Heart left ventricle (tissue), 16 donors: Measurements from ENCODE around the gene KRTAP9-2. TPM values are rescaled to one million over a fixed set of nuclear protein-coding genes. Genes with fewer than 3 reads are reported as not detected.

Source experiments
- ATAC-seq, 4 donors: fragments of 200-7000 bp; cut with Tn5 transposase; one replicate each; pipeline ENCODE4 v1.9.1; 2020 to 2022; ENCODE audit warnings: moderate library complexity in 4 of 4, mild to moderate bottlenecking in 3 of 4, moderate number of reproducible peaks in 1 of 4
- DNase-seq, 5 donors: peaks; one replicate each; pipeline ENCODE4 v3.0.0-alpha.2; 2020
- H3K27ac ChIP-seq, 12 donors: fragments of 200-600 bp; sonication (generic) in 4 of 12; one replicate each; pipeline versions ENCODE4 v1.5.0 to v1.8.0; 2016 to 2022; ENCODE audit warnings: mild to moderate bottlenecking in 2 of 12
- H3K27me3 ChIP-seq, 9 donors: fragments of 200-600 bp; sonication (generic) in 2 of 9; one replicate each; pipeline versions ENCODE4 v1.5.1 to v1.8.0; 2016 to 2022; ENCODE audit warnings: mild to moderate bottlenecking in 3 of 9
- H3K36me3 ChIP-seq, 9 donors: fragments of 200-600 bp; sonication (generic) in 2 of 9; one replicate each; pipeline versions ENCODE4 v1.5.0 to v1.8.0; 2018 to 2022; ENCODE audit warnings: mild to moderate bottlenecking in 2 of 9
- H3K4me1 ChIP-seq, 12 donors: fragments of 200-600 bp; sonication (generic) in 4 of 12; one replicate each; pipeline versions ENCODE4 v1.5.0 to v1.8.0; 2016 to 2022; ENCODE audit warnings: mild to moderate bottlenecking in 3 of 12
- H3K4me3 ChIP-seq, 12 donors: fragments of 200-600 bp; sonication (generic) in 4 of 12; one replicate each; pipeline versions ENCODE4 v1.5.0 to v1.8.0; 2017 to 2022; ENCODE audit warnings: mild to moderate bottlenecking in 9 of 12, moderate library complexity in 4 of 12
- H3K9me3 ChIP-seq, 12 donors: fragments of 200-600 bp; sonication (generic) in 4 of 12; one replicate each; pipeline versions ENCODE4 v1.5.0 to v1.8.0; 2016 to 2022; ENCODE audit warnings: mild to moderate bottlenecking in 1 of 12
- CTCF ChIP-seq, 12 donors: fragments of 200-600 bp; sonication (generic) in 4 of 12; IDR thresholded peaks; one replicate each; pipeline versions ENCODE4 v1.5.0 to v1.8.0; 2018 to 2022; ENCODE audit warnings: antibody characterized with exemption in 12 of 12, mild to moderate bottlenecking in 5 of 12
- POLR2A ChIP-seq, 2 donors: fragments of 450-650 bp; IDR thresholded peaks; one replicate each; pipeline ENCODE4 v1.6.1; 2017; ENCODE audit warnings: antibody characterized with exemption in 2 of 2, mild to moderate bottlenecking in 2 of 2, moderate library complexity in 2 of 2
- WGBS, 4 donors: extraction: QIAGEN DNeasy Blood & Tissue Kit in 2 of 4; methylation state at CpG; one replicate each; pipeline versions ENCODE4 v1.1.5 to v1.1.7; 2013 to 2018; 5-methylcytosine and 5-hydroxymethylcytosine counted together
- intact Hi-C, 10 donors: fragments of 100-400 bp; cut with DNase I; formaldehyde crosslinking; loops; one replicate each; pipeline versions ENCODE4 v1.11.1 to v1.14.2; 2022
- polyA plus RNA-seq, 2 donors: library from polyadenylated mRNA; stranded (reverse); fragments of 200-250 nt; gene quantifications; one replicate each; pipeline ENCODE4 v1.2.3, GENCODE V29; 2013
- total RNA-seq, 9 donors: library from RNA; depleted of rRNA in 2 of 9; stranded (reverse); fragments of >200 nt in 2 of 9; fragmentation: NEBNext Ultra II Directional in 3 of 9; extraction: Animal tissue kit (Norgen Biotek cat#: 25700) in 3 of 9; gene quantifications; one replicate each; pipeline versions ENCODE4 v1.1.0 to v1.2.4, GENCODE V29; 2016 to 2023
- donor health status: ischemic (EF 13 %, LVEDD 7.1; RV severe dilation, severe dysfunction).
- donor health status: healthy with polysubstance abuse.
- donor health status: DM: no; HTN: yes; CAD: no.
- donor health status: DM: no; HTN: no; CAD: no.
- donor health status: ischemic (EF 25% LVEDD 6.9; RV normal size, moderate dysfunction).
- donor health status: ischemic (EF 25% LVEDD 5.7; RV mildly dilated, moderate dysfunction).
- donor health status: healthy.
- donor health status: DM: yes; HTN: yes; CAD: no.
- donor health status: ischemic (EF 35%, LVEDD 5.7; RV mildly dilated, moderate dysfunction).
- donor health status: nonischemic (EF 11% LVEDD 7.7; RV severe dilation, severe dysfunction).
- donor health status: DM: yes; HTN: yes; CAD: no.
- donor health status: PGD.
- donor health status: ischemic (EF 29% LVEDD 5.4; RV normal size, mild dysfunction).
- donor health status: nonischemic (EF 23%, LVEDD 6.1; RV moderate dilation, normal function).

The KRTAP9-2 gene
- total and polyA plus RNA-seq, 11 donors = not detected

DNA sequence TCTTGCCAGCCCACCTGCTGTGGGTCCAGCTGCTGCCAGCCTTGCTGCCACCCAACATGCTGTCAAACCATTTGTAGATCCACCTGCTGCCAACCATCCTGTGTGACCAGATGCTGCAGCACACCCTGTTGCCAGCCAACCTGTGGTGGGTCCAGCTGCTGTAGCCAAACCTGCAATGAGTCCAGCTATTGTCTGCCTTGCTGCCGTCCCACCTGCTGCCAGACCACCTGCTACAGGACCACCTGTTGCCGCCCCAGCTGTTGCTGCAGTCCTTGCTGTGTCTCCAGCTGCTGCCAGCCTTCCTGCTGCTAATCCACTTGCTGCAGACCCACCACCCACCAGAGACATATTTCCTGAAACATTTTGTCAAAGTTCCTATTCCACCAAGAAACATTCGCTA is 36.1 kb upstream of the KRTAP9-2 start:
- H3K27me3 ChIP-seq = peaks cover 0 to 23% (median 0%) of the 10 kb centered on the region in 9 donors
- 76 to 90% (median 84%) methylated on average over 3 of the region's 3 CpGs for WGBS, 4 donors
- H3K9me3 ChIP-seq = peaks cover 0 to 5% (median 0%) of the 10 kb centered on the region in 12 donors
- DNase-seq (no peak), ATAC-seq (no peak)
- H3K36me3 ChIP-seq = no peaks in the 10 kb centered on the region
- no peaks in the 10 kb centered on the region for H3K4me1 ChIP-seq
- no peak overlapping the region for H3K4me3 ChIP-seq
- H3K27ac ChIP-seq = no peak overlapping the region
- no peak for TF ChIP-seq POLR2A (IDR thresholded peaks at IDR 0.05)
- TF ChIP-seq CTCF (IDR thresholded peaks at IDR 0.05) = no peak
- intact Hi-C loops = no loop called here

DNA sequence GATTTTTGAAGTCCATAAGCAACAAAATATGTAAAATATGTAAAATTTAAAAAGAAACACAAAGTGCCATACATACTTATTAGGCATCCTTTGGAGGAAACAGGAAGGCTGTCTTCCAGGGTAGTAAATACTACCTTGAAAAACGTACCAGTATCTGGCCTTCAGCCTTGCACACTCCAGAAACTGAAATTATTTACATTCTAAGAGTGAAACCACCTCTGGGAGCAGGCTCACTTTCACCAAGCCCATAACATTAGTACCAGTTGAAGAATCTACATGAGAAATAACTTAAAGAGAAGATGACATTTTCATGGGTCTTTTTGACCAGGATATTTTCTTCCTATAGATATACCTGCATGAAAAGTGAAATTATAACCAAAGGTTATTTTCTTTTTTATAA is 30.4 kb upstream of the KRTAP9-2 start:
- DNase-seq = no peak
- Histone ChIP-seq H3K36me3 (no peaks in the 10 kb centered on the region), H3K27ac (no peak overlapping the region), H3K4me3 (no peak overlapping the region), H3K27me3 (peaks cover 0 to 9% (median 0%) of the 10 kb centered on the region in 9 donors), H3K9me3 (peaks cover 0 to 12% (median 0%) of the 10 kb centered on the region in 12 donors), H3K4me1 (no peaks in the 10 kb centered on the region)
- no peak for TF ChIP-seq CTCF (IDR thresholded peaks at IDR 0.05)
- TF ChIP-seq POLR2A (IDR thresholded peaks at IDR 0.05) = no peak
- intact Hi-C loops = no loop called here
- no peak for ATAC-seq
- 39 to 44% (median 42%) methylated on average over 1 of the region's 1 CpG for WGBS, 4 donors

DNA sequence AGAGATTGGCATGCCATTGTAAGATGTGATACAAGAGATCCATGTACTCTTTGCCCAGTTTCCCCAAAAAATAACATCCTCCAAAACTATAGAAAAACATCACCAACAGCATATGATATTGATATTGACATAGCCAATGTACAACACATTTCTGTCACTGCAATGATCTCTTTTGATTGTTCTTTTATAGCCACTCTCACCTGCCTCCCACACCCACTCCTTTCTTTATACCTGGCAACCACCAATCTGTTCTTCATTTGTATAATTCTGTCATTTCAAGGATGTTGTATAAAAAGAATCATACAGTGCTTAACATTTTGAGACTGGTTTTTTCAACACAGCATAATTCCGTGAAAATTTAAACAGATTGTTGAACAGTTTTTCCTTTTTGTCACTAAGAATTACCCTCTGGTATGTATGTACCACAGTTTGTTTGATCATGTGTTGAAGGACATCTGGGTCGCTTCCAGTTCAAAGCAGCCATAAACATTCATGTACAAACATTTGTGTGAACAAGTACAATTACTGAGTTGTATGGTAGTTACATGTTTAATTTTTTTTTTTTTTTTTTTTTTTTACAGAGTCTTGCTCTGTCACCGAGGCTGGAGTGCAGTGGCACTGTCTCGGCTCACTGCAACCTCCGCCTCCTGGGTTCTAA is 26.9 kb upstream of the KRTAP9-2 start:
- TF ChIP-seq CTCF (IDR thresholded peaks at IDR 0.05) = no peak
- no peak for TF ChIP-seq POLR2A (IDR thresholded peaks at IDR 0.05)
- Histone ChIP-seq H3K36me3 (no peaks in the 10 kb centered on the region), H3K27me3 (no peaks in the 10 kb centered on the region), H3K9me3 (peaks cover 0 to 12% (median 0%) of the 10 kb centered on the region in 12 donors), H3K27ac (no peak overlapping the region), H3K4me3 (no peak overlapping the region), H3K4me1 (no peaks in the 10 kb centered on the region)
- no peak for DNase-seq
- WGBS, 4 donors = 67 to 75% (median 70%) methylated on average over 5 of the region's 5 CpGs
- ATAC-seq = no peak
- intact Hi-C loops = no loop called here

DNA sequence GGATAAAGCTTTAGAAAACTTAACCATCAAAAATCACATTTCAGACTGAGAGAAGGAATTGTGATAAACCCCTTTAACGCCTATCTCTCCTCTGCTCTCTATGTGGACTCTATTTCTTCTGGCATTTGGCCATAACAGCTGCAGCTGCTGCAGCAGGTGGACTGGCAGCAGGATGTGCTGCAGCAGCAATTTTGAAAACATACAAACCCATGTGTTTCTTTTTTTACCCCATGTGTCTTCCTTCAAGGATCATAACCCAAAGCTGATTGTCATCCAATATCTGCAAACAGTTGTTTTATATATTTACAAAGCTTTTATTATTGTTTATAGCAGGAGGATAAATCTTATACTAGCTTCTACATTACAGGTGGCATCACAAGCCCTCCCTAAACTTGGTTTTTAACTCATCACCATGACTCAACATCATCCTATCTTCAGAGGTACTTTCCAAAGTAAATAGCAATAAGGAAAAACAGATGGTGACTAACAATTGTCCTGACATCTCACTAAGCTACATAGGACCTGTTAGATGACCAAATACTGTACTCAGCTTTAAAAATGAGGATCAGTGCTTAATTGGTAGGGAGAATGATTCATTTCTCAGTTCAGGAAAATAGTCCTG is 14.5 kb upstream of the KRTAP9-2 start:
- H3K9me3 ChIP-seq = peaks cover 0 to 2% (median 0%) of the 10 kb centered on the region in 12 donors
- peaks cover 0 to 44% (median 7%) of the 10 kb centered on the region in 9 donors for H3K27me3 ChIP-seq
- H3K36me3 ChIP-seq = no peaks in the 10 kb centered on the region
- intact Hi-C loops = no loop called here
- no peak for DNase-seq
- WGBS, 4 donors = 25 to 58% (median 43%) methylated on average over 1 of the region's 1 CpG
- no peak for ATAC-seq
- H3K4me3 ChIP-seq = no peak overlapping the region
- no peak for TF ChIP-seq POLR2A (IDR thresholded peaks at IDR 0.05)
- TF ChIP-seq CTCF (IDR thresholded peaks at IDR 0.05) = no peak
- H3K4me1 ChIP-seq = no peaks in the 10 kb centered on the region
- no peak overlapping the region for H3K27ac ChIP-seq
